ENCODE measurements around the gene RTEL1.

- TF ChIP-seq CTCF (IDR thresholded peaks at IDR 0.05) (no peak), POLR2A (IDR thresholded peaks at IDR 0.05) (no peak)
These were observed 86.7 kb downstream of the RTEL1 start for GRCh38 chr20:63744574-63745423.
